Peyer's patch (tissue), 4 donors: Measurements from ENCODE around the gene MFAP4.

Source experiments
- POLR2A ChIP-seq, 2 donors: fragments of 450-650 bp; IDR thresholded peaks; one replicate each; pipeline ENCODE4 v1.5.1; 2017; ENCODE audit warnings: antibody characterized with exemption in 2 of 2, mild to moderate bottlenecking in 2 of 2, moderate library complexity in 2 of 2
- TF ChIP-seq, protein P1 (sequence below), 6 experiments: fragments of 450-650 bp in 4 of 6; fragments of 200-600 bp in 2 of 6; sonication (generic) in 1 of 6; IDR thresholded peaks; one replicate each; pipeline ENCODE4 v1.5.1; 2017 to 2019; ENCODE audit warnings: antibody characterized with exemption in 6 of 6, mild to moderate bottlenecking in 3 of 6, moderate library complexity in 1 of 6

DNA sequence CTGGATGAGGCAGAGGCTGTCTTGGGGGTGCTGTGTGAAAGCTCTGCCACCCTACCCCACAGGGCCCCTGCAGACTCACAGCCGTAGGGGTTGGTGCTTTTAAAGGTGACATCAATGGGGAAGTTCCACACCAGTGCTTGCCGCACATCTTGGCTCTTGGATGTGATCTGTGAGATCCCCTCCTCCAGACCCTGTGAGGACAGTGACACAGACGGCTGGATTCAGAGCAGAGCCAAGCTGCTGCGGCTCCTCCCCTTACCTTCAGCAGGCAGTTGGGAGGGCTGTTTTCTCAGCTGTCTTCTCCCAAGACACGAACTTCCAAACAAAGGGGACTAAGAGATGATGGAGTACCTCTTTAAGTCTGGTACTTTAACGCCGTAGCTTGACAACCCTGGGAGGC is 29.2 kb downstream of the MFAP4 start:
- TF ChIP-seq, protein P1, sequence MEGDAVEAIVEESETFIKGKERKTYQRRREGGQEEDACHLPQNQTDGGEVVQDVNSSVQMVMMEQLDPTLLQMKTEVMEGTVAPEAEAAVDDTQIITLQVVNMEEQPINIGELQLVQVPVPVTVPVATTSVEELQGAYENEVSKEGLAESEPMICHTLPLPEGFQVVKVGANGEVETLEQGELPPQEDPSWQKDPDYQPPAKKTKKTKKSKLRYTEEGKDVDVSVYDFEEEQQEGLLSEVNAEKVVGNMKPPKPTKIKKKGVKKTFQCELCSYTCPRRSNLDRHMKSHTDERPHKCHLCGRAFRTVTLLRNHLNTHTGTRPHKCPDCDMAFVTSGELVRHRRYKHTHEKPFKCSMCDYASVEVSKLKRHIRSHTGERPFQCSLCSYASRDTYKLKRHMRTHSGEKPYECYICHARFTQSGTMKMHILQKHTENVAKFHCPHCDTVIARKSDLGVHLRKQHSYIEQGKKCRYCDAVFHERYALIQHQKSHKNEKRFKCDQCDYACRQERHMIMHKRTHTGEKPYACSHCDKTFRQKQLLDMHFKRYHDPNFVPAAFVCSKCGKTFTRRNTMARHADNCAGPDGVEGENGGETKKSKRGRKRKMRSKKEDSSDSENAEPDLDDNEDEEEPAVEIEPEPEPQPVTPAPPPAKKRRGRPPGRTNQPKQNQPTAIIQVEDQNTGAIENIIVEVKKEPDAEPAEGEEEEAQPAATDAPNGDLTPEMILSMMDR (IDR thresholded peaks at IDR 0.05): no peak
- no peak for TF ChIP-seq POLR2A (IDR thresholded peaks at IDR 0.05)
